ENCODE measurements around the gene KCNAB2.

KCNAB2 gene

DNA sequence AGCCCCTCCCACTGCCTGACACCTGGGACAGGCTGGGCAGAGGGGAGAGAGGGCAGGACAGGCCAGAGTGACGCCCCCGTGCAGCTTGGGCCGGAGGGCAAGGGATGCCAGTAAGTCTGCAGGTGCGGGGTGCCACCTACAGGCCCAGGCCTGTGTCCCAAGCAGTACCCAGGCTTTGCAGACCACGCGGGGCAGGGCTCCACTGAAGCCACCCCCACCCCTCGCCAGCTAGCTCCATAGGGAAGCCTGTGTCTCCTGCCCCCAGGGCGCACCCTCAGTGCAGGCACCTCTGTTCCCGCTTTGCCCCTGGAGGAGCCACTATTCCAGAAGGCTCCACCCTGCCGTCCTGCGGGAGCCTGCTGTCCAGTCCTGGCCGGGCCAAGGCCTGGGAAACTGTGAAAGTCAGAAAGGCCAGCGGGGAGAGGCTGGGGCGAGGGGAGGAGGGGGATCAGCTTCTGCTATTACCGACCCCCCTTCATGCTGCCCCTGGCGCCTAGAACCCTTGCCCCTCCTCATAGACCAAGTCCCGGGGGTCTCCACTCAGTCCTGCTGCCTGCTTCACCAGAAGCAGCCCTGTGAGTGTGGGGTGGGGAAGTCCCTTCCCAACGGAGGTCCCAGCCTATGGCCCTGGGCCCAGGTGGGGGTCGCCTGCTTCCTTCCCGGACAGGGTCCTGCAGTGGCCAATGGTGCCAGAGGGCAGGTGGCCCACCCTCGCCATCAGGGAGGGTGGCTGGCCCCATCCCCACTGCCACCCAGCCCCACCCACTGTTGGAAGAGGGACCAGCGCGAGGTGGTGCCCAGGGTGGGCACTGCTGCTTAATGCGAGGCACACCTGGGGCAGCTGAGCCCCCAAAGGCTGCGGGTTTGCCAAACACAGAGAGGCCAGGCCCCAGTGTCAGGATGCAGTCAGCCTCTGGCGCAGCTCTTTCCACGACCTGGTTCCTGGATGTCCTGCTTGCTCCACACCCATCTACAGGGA, 54.4 kb downstream of the KCNAB2 start:
- no peak for DNase-seq

DNA sequence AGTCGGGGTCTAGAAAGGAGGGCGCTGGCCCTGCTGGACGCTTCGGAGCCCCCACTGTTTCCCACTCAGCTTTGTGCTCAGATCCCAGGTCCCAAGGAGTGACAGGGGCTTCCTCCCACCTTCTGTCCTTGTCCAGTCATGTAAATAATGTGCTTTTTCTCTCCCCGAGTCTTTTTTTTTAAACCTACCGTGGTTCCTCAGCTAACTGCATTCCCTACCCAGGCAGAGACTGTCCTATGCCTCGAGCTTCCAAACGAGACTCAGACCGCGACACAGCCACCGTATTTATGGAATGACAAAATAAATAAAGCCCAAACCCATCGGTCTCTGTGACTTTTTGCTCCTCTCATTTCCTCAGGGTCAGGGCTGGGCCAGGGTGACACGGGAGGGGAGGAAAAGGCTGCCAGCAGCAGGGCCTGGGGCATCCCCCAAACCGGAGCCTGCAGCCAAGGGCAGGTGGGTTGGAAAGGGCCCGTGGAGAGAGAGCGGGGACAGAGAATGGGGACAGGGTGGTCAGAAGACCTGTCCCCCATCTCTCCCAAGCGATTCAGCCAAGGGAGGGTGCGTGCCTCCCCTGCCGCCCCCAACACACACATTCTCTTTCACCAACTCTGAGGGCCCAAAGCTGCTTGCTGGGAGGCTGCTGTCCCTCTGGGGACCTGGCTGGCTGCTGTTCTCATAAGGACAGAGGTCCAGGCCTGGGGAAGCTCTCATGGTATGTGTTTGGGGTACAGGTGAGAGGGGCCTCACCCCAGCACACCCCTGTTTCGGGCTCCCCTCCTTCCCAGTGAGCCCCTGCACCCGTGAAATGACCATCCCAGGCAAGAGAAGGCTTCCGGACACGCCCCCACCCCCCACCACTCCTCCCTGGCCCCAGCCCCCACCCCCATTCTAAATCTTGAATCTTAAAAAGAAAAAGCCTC, 55.4 kb downstream of the KCNAB2 start:
- no peak for DNase-seq

DNA sequence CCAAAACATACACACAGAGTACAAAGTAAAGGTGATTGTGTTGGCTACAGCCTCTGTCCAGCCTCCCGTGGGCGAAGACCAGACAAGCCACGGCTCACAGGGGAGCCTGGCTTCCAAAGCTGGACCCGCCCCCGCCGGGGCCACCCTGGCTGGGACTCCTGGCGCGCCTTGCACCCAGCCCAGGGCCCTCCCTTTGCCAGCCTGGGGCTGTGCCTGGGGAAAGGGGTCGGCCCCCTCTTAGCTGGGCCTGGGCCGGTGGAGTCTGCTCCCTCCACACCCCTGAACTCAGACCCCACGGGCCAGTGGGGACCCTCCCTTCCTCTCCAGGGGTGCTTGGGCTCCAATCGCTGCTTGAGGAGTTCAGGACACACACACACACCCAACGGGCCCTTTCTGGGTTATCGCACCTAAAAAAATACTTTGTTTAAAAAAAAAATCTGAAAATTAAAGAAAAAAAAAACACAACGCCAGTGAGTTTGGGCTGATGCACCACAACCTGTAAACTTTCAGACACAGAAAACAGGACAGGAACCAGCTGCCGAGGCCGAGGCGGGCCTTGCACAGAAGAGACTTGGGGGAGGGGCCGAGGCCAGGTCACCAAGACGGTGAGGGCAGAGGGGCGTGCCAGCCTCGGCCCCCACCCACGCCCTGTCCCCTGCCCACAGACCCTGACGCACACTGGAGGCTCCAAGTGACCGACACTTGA, 56.3 kb downstream of the KCNAB2 start:
- no peak for DNase-seq

DNA sequence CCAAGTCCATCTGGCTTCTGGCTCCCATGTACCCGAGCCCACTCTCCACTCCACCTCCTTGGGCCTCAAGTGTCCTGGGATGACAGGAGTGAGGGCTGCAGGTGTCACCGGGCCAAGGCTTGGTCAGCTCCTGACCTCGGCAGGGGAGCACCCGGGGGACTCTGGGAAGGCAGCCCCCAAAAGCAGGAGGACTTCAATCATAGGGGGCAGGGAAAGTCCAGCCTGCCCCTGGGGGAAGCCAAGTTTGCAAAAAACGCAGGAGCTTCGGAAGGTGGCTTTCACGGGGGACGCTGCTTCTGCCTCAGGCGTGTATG, 56.8 kb downstream of the KCNAB2 start:
- DNase-seq = no peak

DNA sequence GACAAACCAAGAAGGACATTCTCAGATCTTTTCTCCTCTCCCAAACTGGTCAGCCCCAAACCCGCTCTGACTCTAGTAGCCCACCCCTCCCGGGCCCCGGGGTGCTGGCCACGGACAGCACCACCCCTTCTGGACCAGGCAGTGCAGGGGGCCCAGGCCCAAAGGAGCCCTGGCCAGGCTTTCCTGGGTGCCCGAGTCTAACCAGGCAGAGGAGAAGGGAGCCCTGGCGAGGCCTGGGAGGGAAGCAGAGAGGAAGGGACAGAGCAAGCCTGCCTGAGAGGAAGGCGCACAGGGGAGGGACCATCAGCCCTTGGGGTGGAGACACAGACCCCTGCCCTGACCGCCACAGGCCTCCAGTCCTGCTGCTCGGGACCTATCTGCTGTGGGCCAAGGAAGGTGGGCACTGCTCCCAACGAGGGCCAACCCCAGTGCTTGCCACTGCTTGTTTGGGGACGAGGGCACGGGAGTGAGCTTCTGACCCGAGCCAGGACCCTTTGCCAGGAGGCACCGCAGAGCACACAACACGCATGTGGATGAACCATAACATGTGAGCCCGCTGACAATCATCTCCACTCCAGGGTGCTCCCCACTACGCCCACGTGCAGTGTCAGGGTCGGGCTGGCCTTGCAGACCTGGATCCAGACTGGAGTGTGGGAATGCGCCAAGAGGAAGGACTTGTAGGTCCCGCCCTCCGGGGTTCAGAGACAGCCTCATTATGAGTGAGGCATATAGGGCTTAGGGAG, 57.6 kb downstream of the KCNAB2 start:
- DNase-seq = no peak

DNA sequence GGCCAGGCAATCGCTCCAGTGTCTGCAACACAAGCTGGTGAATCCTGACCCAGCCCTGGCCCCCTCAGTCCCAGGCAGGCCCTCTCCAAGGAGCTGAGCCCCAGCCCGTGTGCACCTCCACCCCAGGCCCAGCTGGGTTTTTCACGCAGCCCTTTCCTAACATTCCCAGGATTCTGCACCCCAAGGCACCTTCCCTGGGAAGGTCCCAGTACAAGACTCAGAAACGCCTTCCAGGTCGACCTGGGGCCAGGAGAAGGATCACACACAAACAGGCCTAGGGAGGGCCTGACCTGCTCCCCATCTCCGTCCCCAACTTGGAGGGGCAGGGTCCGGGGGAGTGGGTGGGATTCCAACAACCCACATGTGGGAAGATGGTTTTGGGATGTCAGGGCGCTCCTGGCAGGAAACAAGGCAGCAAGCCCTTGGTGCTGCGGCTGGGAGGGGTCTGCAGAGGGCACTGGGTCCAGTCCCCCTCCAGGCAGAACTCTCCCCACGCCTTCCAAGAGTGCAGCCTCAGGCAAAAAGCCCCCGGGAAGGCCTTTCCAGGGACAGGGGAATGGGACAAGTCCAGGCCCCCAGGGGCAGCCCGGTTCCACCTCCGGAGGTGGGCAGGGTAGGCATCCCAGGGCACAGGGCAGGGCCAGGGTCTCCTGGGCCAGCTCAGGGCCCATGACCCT, 58.3 kb downstream of the KCNAB2 start:
- DNase-seq = no peak

DNA sequence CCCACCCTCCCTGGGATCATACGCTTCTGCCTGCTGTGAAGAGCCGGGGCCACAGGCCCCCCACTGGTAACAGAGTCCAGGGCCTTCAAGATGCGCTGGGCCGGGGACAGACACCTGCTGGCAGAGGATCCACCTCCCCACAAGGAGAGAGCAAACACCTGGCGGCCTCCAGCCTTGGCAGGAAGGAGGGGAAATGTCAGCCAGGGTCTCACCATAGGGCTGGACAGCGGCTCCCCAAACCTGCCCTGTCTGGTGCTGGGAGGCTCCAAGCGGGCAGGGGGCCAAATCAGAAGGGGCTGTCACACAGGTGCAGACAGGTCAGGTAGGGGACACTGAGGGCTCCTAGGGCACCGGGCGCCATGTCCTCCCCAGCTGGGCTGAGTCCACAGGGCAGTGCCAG, 58.9 kb downstream of the KCNAB2 start:
- DNase-seq = no peak

DNA sequence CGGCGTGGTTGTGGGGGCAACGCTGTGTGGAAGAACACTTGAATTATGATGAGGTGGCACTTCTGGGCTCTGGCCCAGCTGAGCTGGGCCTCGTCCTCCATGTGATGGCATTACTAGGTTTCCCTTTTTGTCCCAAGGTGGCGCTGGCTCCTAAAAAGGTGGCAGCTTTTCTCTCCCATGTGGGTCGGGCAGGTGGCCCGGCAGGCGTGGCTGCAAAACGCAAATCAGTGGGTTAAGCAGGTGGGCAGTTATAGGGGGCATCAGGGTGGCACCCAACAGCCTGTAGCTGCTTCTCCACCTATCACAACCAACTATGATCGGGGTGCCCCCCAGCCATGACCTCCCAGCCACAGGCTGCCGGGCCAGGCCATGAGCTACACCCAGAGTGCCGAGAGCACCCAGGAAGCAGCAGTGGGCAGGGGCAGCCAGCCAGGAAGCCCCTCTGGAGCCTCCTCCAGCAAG, 59.6 kb downstream of the KCNAB2 start:
- no peak for DNase-seq

DNA sequence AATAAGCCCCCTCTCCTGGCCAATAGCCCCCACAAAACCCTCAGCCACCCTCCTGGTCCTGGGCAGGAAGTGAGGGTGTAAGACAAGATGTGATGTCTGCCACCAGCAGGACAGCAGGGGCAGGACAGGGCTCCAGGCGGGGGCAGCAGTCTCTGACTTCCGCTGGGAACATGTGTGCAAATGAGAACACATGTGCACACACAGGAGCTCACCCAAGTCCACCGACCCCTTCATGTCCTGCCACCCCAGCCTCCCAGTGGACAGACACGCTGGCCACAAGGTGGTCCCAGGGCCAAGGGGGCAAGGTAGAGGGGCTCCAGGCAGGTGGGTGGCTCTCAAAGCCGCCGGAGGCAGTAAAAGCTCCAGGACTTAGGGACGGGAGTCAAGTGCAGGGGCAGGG, 60.1 kb downstream of the KCNAB2 start:
- DNase-seq = no peak

DNA sequence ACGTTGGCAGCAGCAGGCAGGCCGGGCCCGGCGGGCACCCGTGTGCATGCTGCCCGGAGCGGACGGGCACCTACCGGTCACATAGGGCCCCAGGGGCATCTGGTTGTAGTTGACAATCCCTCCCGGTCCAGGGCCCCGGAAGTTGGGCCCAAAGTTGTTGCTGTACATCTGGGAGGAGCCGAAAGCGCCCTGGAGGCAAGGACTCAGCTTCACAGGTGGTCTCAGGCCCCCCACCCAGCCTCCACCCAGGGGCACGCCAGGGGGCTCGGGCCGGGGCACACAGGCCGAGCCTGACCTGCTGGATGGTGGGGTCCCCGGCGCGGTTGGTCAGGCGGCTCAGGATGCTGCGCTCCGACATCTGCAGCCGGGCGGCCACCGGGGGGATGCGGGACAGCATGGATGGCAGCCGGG, 60.6 kb downstream of the KCNAB2 start:
- no peak for DNase-seq

DNA sequence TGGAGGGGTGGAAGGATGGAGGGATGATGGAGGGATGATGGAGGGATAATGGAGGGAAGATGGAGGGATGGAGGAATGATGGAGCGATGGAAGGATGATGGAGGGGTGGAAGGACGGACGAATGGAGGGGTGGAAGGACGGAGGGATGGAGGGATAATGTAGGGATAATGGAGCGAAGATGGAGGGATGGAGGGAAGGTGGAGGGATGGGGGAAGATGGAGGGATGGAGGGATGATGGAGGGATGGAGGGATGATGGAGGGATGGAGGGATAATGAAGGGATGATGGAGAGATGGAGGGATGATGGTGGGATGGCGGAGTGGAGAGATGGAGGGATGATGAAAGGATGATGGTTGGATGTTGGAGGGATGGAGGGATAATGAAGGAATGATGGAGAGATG, 61.3 kb downstream of the KCNAB2 start:
- no peak for DNase-seq

DNA sequence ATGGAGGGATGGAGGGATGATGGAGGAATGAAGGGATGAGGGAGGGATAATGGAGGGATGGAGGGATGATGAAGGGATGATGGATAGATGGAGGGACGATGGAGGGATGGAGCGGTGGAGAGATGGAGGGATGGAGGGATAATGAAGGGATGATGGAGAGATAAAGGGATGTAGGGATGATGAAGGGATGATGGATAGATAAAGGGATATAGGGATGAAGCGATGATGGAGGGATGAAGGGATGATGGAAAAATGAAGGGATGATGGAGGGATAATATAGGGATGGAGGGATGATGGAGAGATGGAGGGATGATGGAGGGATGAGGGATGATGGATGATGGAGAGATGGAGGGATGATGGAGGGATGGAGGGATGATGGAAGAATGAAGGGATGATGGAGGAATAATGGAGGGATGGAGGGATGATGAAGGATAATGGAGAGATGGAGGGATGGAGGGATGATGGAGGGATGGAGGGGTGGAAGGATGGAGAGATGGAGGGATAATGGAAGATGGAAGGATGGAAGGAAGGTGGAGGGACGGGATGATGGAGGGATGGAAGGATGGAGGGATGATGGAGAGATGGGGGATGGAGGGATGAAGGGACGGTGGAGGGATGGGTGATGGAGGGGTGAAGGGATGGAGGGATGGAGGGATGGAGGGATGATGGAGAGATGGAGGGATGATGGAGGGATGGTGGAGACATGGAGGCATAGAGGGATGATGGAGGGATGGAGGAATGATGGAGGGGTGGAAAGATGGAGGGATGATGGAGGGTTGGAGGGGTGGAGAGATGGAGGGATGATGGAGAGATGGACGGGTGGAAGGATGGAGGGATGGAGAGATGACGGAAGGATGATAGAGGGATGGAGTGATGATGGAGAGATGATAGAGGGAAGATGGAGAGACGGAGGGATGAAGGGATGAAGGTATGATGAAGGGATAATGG, 62.0 kb downstream of the KCNAB2 start:
- DNase-seq = no peak

DNA sequence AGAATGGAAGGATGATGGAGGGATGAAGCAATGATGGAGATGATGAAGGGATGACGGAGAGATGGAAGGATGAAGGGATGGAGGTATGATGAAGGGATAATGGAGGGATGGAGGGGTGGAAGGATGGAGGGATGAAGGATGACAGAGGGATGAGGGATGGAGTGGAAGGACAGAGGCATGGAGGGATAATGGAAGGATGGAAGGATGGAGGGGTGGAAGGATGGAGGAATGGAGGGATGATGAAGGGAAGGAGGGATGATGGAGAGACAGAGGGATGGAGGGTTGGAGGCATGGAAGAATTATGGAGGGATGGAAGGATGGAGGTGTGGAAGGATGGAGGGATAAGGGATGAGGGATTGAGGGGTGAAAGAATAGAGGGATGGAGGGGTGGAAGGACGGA, 62.8 kb downstream of the KCNAB2 start:
- DNase-seq = no peak

DNA sequence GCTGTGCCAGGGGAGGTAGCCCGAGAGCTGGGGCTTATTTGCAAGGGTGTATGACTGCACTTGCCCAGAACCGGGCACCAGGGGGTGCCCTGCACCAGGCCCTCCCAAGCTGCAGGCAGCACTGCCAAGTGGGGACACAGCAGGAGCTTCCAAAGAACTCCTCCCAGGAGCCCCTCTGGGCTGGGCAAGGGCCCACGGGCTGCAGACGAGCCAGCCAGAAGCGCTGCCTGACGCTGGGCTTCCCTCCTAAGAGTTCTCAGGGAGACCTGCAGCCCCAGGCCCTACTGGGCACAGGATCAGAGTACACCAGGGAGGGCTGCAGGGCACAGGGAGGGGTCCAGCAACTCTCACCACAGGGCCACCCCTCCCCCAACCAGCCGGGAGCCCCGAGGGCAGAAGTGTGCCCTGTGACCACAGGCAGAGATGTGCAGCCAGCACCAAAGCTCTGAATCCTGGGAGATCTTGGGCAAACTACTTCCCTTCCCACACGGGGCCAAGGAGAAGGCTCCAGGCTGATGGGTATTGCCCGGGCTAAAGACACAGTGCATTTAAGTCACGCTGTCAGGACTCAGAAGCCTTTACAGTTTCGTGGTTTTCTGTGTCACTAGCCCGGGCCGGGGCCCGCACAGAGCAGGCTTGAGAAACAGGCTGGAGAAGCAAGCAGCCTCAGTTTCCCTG, 63.4 kb downstream of the KCNAB2 start:
- DNase-seq = no peak

DNA sequence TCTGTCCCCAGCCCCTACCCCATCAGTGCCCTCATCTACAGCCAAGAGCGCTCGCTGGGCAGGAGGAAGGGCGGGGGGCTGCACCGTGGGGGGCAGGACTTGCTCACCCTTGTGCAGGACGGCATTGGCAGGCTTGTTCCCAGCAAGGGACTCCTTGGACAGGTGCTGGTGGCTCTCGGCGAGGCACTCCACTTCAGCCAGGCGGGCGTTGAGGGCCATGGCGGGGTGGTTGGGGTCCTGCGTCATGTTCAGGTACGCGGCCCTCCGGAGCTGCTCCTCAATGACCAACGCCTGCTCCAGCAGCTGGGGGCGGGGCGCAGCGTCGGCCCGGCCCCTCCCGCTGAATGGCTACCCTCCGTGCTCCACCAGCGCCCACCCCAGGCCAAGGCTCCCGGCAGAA, 64.0 kb downstream of the KCNAB2 start:
- DNase-seq = no peak

DNA sequence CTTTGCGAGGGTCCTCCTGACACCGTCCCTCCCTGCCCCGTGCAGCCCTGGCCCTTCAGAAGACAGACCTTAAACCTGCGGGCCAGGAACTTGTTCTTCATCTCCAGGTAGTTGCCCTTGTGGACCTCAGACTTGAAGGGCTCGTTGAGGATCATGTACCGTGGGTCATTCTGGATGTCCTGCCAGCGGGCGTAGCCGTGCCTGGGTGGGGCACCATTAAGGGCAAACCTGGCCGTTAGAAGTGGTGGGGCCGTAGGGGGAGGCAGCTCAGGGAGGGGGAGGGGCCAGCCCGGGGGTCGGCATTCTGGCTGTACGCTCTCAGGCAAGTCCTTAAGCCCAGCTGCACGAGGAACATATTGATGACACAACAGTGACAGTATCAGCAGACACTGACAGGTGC, 64.6 kb downstream of the KCNAB2 start:
- DNase-seq = no peak

DNA sequence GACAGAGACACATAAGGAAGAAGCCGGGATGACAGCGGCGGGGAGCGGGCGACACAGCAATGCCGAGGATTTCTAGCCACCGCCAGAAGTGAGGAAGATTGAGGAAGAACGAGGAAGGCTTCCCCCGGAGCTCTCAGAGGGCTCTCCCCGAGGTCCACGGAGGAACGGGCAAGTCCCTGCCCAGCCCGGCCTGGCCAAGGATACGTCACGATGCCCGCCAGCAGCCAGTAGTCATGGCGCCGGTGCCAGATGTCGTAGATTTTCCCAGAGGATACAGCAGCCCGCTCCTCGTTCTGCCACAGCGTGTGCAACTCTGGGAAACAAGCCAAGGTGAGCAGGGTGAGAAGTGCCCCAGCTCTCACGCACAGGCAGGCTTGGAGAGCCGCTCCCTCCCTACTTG, 65.9 kb downstream of the KCNAB2 start:
- DNase-seq = no peak

DNA sequence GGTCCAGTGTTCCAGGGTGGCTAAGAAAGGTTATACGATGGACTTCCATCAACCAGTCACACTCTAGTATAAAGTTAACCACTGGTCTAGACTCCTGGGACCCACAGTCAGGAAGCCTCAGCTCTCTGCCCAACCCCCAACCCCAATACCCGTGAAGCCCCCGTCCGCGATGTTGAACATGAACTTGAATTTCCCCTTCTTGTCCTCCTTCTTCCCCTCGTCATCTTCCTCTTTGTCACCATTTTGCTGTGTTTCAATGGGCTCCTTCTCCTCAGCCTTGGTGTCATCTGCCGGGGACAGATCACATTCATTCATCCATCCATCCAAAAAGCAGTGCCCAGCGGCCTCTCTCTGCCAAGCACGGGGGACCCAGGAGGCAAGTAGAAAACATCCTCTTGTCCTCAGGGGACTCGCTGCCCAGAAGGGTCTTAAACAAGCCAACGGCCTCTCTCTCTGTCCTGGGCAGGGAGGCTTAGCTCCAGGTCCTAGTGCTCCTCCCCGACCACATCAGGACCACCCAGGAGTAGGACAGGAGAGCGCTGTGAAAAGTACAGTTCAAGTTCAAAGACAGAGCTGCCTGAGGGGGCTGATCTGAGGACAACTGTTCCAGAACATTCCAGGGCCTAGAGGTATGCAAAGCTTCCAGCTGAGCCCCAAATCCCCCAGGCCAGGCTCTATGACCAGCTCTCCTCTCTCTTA, 66.5 kb downstream of the KCNAB2 start:
- no peak for DNase-seq

DNA sequence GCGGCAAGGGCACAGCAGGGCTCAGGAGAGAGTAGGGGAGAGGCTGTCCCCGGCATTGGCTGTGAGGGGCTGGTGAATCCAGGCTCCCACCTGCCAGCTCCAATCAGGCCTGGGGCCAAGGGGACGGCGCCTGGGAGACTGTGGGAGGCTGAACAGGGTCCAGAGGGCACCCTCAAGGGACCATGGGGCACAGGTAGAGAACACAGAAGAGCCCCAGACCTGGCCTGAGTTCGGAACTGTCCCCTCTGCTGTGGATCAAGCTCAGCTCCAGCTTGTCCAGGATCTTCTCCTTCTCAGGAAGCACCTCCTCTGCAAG, 67.0 kb downstream of the KCNAB2 start:
- no peak for DNase-seq

DNA sequence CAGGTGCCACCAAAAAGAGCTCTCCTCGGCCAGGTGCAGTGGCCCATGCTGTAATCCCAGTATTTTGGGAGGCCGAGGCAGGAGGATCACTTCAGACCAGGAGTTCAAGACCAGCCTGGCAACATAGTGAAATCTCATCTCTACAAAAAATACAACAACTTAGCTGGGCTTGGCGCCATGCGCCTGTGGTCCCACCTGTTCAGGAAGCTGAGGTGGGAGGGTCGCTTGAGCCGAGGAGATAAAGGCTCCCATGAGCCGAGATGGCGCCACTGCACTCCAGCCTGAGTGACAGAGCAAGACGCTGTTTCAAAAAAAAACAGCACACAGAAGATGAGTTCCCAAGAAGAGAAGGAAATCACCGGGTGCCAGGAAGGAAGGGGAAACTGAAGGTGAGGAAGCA, 67.4 kb downstream of the KCNAB2 start:
- DNase-seq = no peak
